ENCODE data around the gene UCK1.

Gene UCK1

GRCh38 chr9:131534721-131535237 is 3.7 kb upstream of the UCK1 start:
- TF ChIP-seq CTCF (IDR thresholded peaks at IDR 0.05; ENCODE audit: insufficient read depth, missing control alignments), result no peak
- DNase-seq (ENCODE audit: insufficient read length, low spot score) (no peak), FAIRE-seq (no peak)

GRCh38 chr9:131530546-131530919 is 530 bp downstream of the UCK1 start:
- DNase-seq (ENCODE audit: insufficient read length, low spot score), result peak; percentile 53
- TF ChIP-seq CTCF (IDR thresholded peaks at IDR 0.05; ENCODE audit: insufficient read depth, missing control alignments), result no peak

DNA sequence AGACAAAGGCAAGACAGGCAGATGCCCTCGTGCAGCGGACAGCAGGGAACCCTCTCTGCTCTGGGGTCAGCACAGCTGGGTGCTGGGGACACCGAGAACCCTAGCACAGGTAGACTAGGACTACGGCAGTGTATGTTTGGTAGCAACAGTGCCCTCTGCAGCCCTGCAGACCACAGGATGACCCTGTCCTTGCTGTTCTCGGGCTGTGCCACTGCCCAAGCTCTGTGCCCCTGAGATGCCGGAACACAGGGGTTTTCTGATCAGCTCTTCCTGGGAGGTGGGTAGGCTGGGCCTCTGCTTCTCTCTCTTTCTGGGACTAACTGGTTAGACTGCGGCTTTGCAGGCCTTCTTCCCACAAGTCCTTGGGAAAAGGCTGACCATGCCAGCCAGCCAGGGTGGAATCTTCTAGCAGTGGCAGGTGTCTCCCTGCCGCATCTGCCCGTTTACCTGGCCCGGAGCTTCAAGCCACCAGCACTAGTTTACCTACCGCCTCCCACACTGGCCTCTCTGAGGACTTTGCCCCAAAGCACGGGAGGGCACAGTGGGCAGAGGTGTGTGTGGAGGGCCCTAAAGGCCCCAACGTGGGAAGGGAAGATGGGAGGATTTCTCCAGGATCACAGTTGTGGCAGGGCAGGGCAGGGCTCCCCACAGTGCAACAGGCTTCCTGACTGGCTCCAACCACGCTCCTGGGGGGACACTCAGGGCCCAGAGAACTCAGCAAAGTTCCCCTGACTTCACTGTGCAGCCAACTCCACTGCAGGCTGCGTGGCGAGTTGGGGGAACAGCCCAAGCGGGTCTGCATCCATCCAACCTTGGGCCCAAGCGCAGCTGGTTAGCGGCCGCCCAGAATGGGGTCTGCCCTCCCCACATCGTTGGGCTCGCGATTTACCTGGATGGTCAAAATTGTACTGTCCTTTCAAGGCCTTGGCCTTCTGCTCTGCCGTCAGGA is 1.2 kb downstream of the UCK1 start:
- DNase-seq (ENCODE audit: insufficient read length, low spot score), result peak; percentile 17
- no peak for TF ChIP-seq CTCF (IDR thresholded peaks at IDR 0.05; ENCODE audit: insufficient read depth, missing control alignments)
- no peak for FAIRE-seq

More at GRCh38 chr9:131530546-131530919, 530 bp downstream of the UCK1 start:
- no peak for FAIRE-seq

DNA sequence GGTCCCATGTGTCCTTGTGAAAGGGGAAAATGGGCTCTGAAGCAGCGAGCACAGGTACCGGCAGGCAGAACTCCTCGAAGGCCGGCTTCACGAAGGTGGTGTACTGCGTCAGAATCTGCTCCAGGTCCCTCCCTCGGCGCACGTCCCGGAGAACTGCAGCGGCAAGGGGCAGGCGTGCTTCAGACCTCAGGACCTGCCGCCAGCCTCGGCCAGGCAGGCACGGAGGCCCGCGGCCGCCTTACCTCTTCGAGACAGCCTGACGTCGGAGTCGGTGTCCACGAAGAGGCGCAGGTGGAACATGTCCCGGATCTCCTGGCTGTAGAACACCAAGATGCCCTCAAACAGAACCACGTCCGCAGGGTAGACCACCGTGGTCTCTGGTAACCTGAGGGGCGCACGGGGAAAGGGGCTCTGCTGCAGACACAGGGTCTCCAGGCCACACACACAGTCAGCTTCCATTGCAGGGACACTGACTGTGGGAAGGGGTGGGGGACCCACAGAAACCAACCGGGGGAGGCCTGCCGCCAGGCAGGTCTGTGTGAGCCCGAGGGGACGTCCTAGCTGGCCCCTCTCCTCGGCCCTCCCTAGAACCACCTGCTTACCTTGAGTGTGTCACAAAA is 2.1 kb downstream of the UCK1 start:
- FAIRE-seq, result no peak
- no peak for DNase-seq (ENCODE audit: insufficient read length, low spot score)
- TF ChIP-seq CTCF (IDR thresholded peaks at IDR 0.05; ENCODE audit: insufficient read depth, missing control alignments), result no peak

- FAIRE-seq (no peak), DNase-seq (ENCODE audit: insufficient read length, low spot score) (no peak)
- TF ChIP-seq CTCF (IDR thresholded peaks at IDR 0.05; ENCODE audit: insufficient read depth, missing control alignments), result no peak
These were observed 2.9 kb downstream of the UCK1 start for GRCh38 chr9:131528186-131528585.

- DNase-seq (ENCODE audit: insufficient read length, low spot score) (no peak), FAIRE-seq (no peak)
- TF ChIP-seq CTCF (IDR thresholded peaks at IDR 0.05; ENCODE audit: insufficient read depth, missing control alignments), result no peak
These were observed 5.2 kb downstream of the UCK1 start for GRCh38 chr9:131525643-131526565.
